IMR-90 (cell line): ENCODE results near the gene MRTO4.

ENCODE experiments used
- BHLHE40 ChIP-seq: fragments of 150-350 bp; IDR thresholded peaks from 2 replicates; pipeline ENCODE4 v1.6.1; 2016; ENCODE audit warnings: mild to moderate bottlenecking, low read depth, low read length
- MAFK ChIP-seq: IDR thresholded peaks from 2 replicates; pipeline ENCODE4 v1.6.1; 2012; ENCODE audit warnings: low read depth, low read length, improper control_type of control experiment
- MAZ ChIP-seq: IDR thresholded peaks from 2 replicates; pipeline ENCODE4 v1.6.1; 2012; ENCODE audit warnings: low read depth, mild to moderate bottlenecking, low read length, improper control_type of control experiment, moderate library complexity, borderline replicate concordance
- POLR2A ChIP-seq: IDR thresholded peaks from 2 replicates; pipeline ENCODE4 v1.6.1; 2012; ENCODE audit warnings: mild to moderate bottlenecking, low read depth, low read length
- RAD21 ChIP-seq: IDR thresholded peaks from 2 replicates; pipeline ENCODE4 v1.6.1; 2012; ENCODE audit warnings: low read length, improper control_type of control experiment
- RCOR1 ChIP-seq: IDR thresholded peaks from 2 replicates; pipeline ENCODE4 v1.6.1; 2012; ENCODE audit warnings: mild to moderate bottlenecking, low read length, improper control_type of control experiment; ENCODE audit not compliant: insufficient replicate concordance
- SMC3 ChIP-seq: fragments of 150-350 bp; IDR thresholded peaks from 2 replicates; pipeline ENCODE4 v1.6.1; 2016; ENCODE audit warnings: low read depth, mild to moderate bottlenecking, antibody characterized with exemption, low read length, moderate library complexity
- TF ChIP-seq, protein P1 (sequence below): conservative IDR thresholded peaks from 2 replicates; pipeline ENCODE4 v1.5.1; 2012; ENCODE audit warnings: mild to moderate bottlenecking, low read depth, low read length, improper control_type of control experiment

GRCh38 chr1:19273106-19273843, 21.7 kb downstream of the MRTO4 start:
- TF ChIP-seq, protein P1, sequence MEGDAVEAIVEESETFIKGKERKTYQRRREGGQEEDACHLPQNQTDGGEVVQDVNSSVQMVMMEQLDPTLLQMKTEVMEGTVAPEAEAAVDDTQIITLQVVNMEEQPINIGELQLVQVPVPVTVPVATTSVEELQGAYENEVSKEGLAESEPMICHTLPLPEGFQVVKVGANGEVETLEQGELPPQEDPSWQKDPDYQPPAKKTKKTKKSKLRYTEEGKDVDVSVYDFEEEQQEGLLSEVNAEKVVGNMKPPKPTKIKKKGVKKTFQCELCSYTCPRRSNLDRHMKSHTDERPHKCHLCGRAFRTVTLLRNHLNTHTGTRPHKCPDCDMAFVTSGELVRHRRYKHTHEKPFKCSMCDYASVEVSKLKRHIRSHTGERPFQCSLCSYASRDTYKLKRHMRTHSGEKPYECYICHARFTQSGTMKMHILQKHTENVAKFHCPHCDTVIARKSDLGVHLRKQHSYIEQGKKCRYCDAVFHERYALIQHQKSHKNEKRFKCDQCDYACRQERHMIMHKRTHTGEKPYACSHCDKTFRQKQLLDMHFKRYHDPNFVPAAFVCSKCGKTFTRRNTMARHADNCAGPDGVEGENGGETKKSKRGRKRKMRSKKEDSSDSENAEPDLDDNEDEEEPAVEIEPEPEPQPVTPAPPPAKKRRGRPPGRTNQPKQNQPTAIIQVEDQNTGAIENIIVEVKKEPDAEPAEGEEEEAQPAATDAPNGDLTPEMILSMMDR: no peak
- TF ChIP-seq SMC3: no peak
- no peak for TF ChIP-seq RAD21
- no peak for TF ChIP-seq POLR2A
- TF ChIP-seq MAFK: no peak
- no peak for TF ChIP-seq MAZ
- TF ChIP-seq RCOR1: no peak
- TF ChIP-seq BHLHE40: no peak
